Tibial nerve (tissue), 4 donors: Measurements from ENCODE around the gene LRP4.

Experiments used
- CTCF ChIP-seq, 5 experiments: fragments of 200-600 bp in 3 of 5; fragments of 450-650 bp in 2 of 5; sonication (generic) in 3 of 5; IDR thresholded peaks; one replicate each; pipeline ENCODE4 v1.5.1; 2016 to 2019; ENCODE audit warnings: antibody characterized with exemption in 5 of 5, mild to moderate bottlenecking in 3 of 5, moderate library complexity in 2 of 5
- EP300 ChIP-seq, 2 donors: sonication (generic); formaldehyde crosslinking; IDR thresholded peaks; one replicate each; pipeline ENCODE4 v1.6.1; 2017; ENCODE audit warnings: antibody characterized with exemption in 2 of 2, mild to moderate bottlenecking in 1 of 2

GRCh38 chr11:46930089-46930488 is 11.7 kb upstream of the LRP4 start:
- TF ChIP-seq CTCF (IDR thresholded peaks at IDR 0.05): no peak
- no peak for TF ChIP-seq EP300 (IDR thresholded peaks at IDR 0.05)
